Measurements from ENCODE around the gene BBS9. TPM values are rescaled to one million over a fixed set of nuclear protein-coding genes. Genes with fewer than 3 reads are reported as not detected.
"Not testable (repeated sequence)": the region's sequence is repeated elsewhere in the genome, so short reads cannot be mapped to it uniquely, and the experiment has no call there.

BBS9 gene
- total and polyA plus RNA-seq, 4 experiments from 2014 or later, result 13.9 to 27.3 (median 24.8) TPM

- Histone ChIP-seq H3K27ac (ENCODE audit: low read depth, low read length) (no peak overlapping the region), H3K4me1 (ENCODE audit: insufficient read depth, low read length) (no peaks in the 10 kb centered on the region), H3K4me3 (ENCODE audit: low read length in 2 of 2) (no peak overlapping the region), H3K9me3 (ENCODE audit: control insufficient read depth in 1 of 2, low read length in 2 of 2) (no peaks in the 10 kb centered on the region), H3K27me3 (ENCODE audit: insufficient read depth, low read length) (no peaks in the 10 kb centered on the region), H3K36me3 (ENCODE audit: insufficient read depth, low read length) (no peaks in the 10 kb centered on the region)
- POLR2A ChIA-PET (ENCODE audit: partially characterized antibody), result no interaction called here
- intact Hi-C loops (cut with micrococcal nuclease), result no loop called here
- H3K36me3 Mint-ChIP-seq, result peaks cover 20 to 41% of the 10 kb centered on the region in 2 donors
- no peak overlapping the region for H3K4me3 Mint-ChIP-seq
- no peaks in the 10 kb centered on the region for H3K27me3 Mint-ChIP-seq
- CTCF ChIA-PET (ENCODE audit: partially characterized antibody), result no interaction called here
- no peak for DNase-seq
- H3K4me1 Mint-ChIP-seq, result peaks cover 0 to 2% (median 0%) of the 10 kb centered on the region in 4 donors
- H3K9me3 Mint-ChIP-seq, result peaks cover 0 to 4% (median 0%) of the 10 kb centered on the region in 8 donors
- H3K27ac Mint-ChIP-seq, result no peak overlapping the region
These were observed 382.4 kb downstream of the BBS9 start for GRCh38 chr7:33511778-33512177.

GRCh38 chr7:33516568-33516967 is 387.2 kb downstream of the BBS9 start:
- no peak overlapping the region for H3K27ac Mint-ChIP-seq
- no peak overlapping the region for H3K4me3 Mint-ChIP-seq
- H3K36me3 Mint-ChIP-seq, result peaks cover 6 to 17% of the 10 kb centered on the region in 2 donors
- peaks cover 0 to 2% (median 0%) of the 10 kb centered on the region in 4 donors for H3K4me1 Mint-ChIP-seq
- Histone ChIP-seq H3K4me1 (ENCODE audit: insufficient read depth, low read length) (no peaks in the 10 kb centered on the region), H3K36me3 (ENCODE audit: insufficient read depth, low read length) (no peaks in the 10 kb centered on the region), H3K4me3 (ENCODE audit: low read length in 2 of 2) (no peak overlapping the region), H3K27ac (ENCODE audit: low read depth, low read length) (no peak overlapping the region), H3K27me3 (ENCODE audit: insufficient read depth, low read length) (no peaks in the 10 kb centered on the region), H3K9me3 (ENCODE audit: control insufficient read depth in 1 of 2, low read length in 2 of 2) (no peaks in the 10 kb centered on the region)
- no peak for DNase-seq
- no peaks in the 10 kb centered on the region for H3K27me3 Mint-ChIP-seq
- ChIA-PET POLR2A (ENCODE audit: partially characterized antibody) (no interaction called here), CTCF (ENCODE audit: partially characterized antibody) (no interaction called here)
- intact Hi-C loops (cut with micrococcal nuclease), result no loop called here
- H3K9me3 Mint-ChIP-seq, result peaks cover 0 to 6% (median 2%) of the 10 kb centered on the region in 8 donors

GRCh38 chr7:33517191-33517590 is 387.8 kb downstream of the BBS9 start:
- Histone ChIP-seq H3K4me1 (ENCODE audit: insufficient read depth, low read length) (no peaks in the 10 kb centered on the region), H3K9me3 (ENCODE audit: control insufficient read depth in 1 of 2, low read length in 2 of 2) (no peaks in the 10 kb centered on the region), H3K36me3 (ENCODE audit: insufficient read depth, low read length) (no peaks in the 10 kb centered on the region), H3K4me3 (ENCODE audit: low read length in 2 of 2) (no peak overlapping the region), H3K27ac (ENCODE audit: low read depth, low read length) (no peak overlapping the region), H3K27me3 (ENCODE audit: insufficient read depth, low read length) (no peaks in the 10 kb centered on the region)
- Mint-ChIP-seq H3K27me3 (no peaks in the 10 kb centered on the region), H3K9me3 (peaks cover 0 to 8% (median 2%) of the 10 kb centered on the region in 8 donors), H3K27ac (no peak overlapping the region), H3K4me3 (no peak overlapping the region), H3K4me1 (peaks cover 0 to 2% (median 0%) of the 10 kb centered on the region in 4 donors), H3K36me3 (peaks cover 4 to 17% of the 10 kb centered on the region in 2 donors)
- DNase-seq, result no peak
- POLR2A ChIA-PET (ENCODE audit: partially characterized antibody), result no interaction called here
- intact Hi-C loops (cut with micrococcal nuclease), result no loop called here
- CTCF ChIA-PET (ENCODE audit: partially characterized antibody), result no interaction called here

GRCh38 chr7:33527008-33527407 is 397.6 kb downstream of the BBS9 start:
- DNase-seq; H3K27ac Mint-ChIP-seq; H3K27ac ChIP-seq (ENCODE audit: low read depth, low read length): not testable (repeated sequence)

GRCh38 chr7:33527613-33528012 is 398.2 kb downstream of the BBS9 start:
- H3K4me3 Mint-ChIP-seq; H3K9me3 ChIP-seq (ENCODE audit: control insufficient read depth in 1 of 2, low read length in 2 of 2); CTCF ChIA-PET (ENCODE audit: partially characterized antibody); H3K27ac ChIP-seq (ENCODE audit: low read depth, low read length); POLR2A ChIA-PET (ENCODE audit: partially characterized antibody); H3K4me1 Mint-ChIP-seq; H3K4me1 ChIP-seq (ENCODE audit: insufficient read depth, low read length); H3K27me3 ChIP-seq (ENCODE audit: insufficient read depth, low read length); H3K4me3 ChIP-seq (ENCODE audit: low read length in 2 of 2); intact Hi-C loops (cut with micrococcal nuclease); H3K27ac Mint-ChIP-seq; H3K27me3 Mint-ChIP-seq; H3K9me3 Mint-ChIP-seq; H3K36me3 ChIP-seq (ENCODE audit: insufficient read depth, low read length); DNase-seq: not testable (repeated sequence)
- peaks cover 14 to 34% of the 10 kb centered on the region in 2 donors for H3K36me3 Mint-ChIP-seq

More at GRCh38 chr7:33527008-33527407, 397.6 kb downstream of the BBS9 start:
- intact Hi-C loops (cut with micrococcal nuclease); H3K4me1 Mint-ChIP-seq; H3K9me3 ChIP-seq (ENCODE audit: control insufficient read depth in 1 of 2, low read length in 2 of 2); H3K4me3 Mint-ChIP-seq; H3K9me3 Mint-ChIP-seq; H3K27me3 Mint-ChIP-seq; H3K4me1 ChIP-seq (ENCODE audit: insufficient read depth, low read length); H3K27me3 ChIP-seq (ENCODE audit: insufficient read depth, low read length); H3K36me3 ChIP-seq (ENCODE audit: insufficient read depth, low read length); POLR2A ChIA-PET (ENCODE audit: partially characterized antibody); H3K4me3 ChIP-seq (ENCODE audit: low read length in 2 of 2); CTCF ChIA-PET (ENCODE audit: partially characterized antibody): not testable (repeated sequence)
- H3K36me3 Mint-ChIP-seq, result peaks cover 10 to 28% of the 10 kb centered on the region in 2 donors

GRCh38 chr7:33529070-33529469 is 399.7 kb downstream of the BBS9 start:
- H3K4me3 Mint-ChIP-seq, result no peak overlapping the region
- intact Hi-C loops (cut with micrococcal nuclease), result no loop called here
- CTCF ChIA-PET (ENCODE audit: partially characterized antibody), result no interaction called here

GRCh38 chr7:33530664-33531063 is 401.3 kb downstream of the BBS9 start:
- H3K36me3 Mint-ChIP-seq, result peaks cover 40 to 64% of the 10 kb centered on the region in 2 donors
- no peaks in the 10 kb centered on the region for H3K4me1 ChIP-seq (ENCODE audit: insufficient read depth, low read length)
- H3K4me3 Mint-ChIP-seq, result no peak overlapping the region
- CTCF ChIA-PET (ENCODE audit: partially characterized antibody), result no interaction called here
- H3K9me3 ChIP-seq (ENCODE audit: control insufficient read depth in 1 of 2, low read length in 2 of 2), result no peaks in the 10 kb centered on the region
- POLR2A ChIA-PET (ENCODE audit: partially characterized antibody), result no interaction called here
- intact Hi-C loops (cut with micrococcal nuclease), result loop anchor here (10.0 kb wide), 1 partner anchor 64 kb away; no protein-coding TSS in a partner anchor
- H3K27me3 ChIP-seq (ENCODE audit: insufficient read depth, low read length), result no peaks in the 10 kb centered on the region
- H3K4me3 ChIP-seq (ENCODE audit: low read length in 2 of 2), result no peak overlapping the region
- no peaks in the 10 kb centered on the region for H3K27me3 Mint-ChIP-seq
- no peak overlapping the region for H3K27ac Mint-ChIP-seq
- H3K4me1 Mint-ChIP-seq, result no peaks in the 10 kb centered on the region
- DNase-seq, result no peak
- H3K27ac ChIP-seq (ENCODE audit: low read depth, low read length), result no peak overlapping the region
- no peaks in the 10 kb centered on the region for H3K36me3 ChIP-seq (ENCODE audit: insufficient read depth, low read length)
- peaks cover 0 to 8% (median 1%) of the 10 kb centered on the region in 8 donors for H3K9me3 Mint-ChIP-seq

More at GRCh38 chr7:33529070-33529469, 399.7 kb downstream of the BBS9 start:
- POLR2A ChIA-PET (ENCODE audit: partially characterized antibody), result no interaction called here
- no peak overlapping the region for H3K4me3 ChIP-seq (ENCODE audit: low read length in 2 of 2)
- H3K27me3 Mint-ChIP-seq, result no peaks in the 10 kb centered on the region
- H3K4me1 Mint-ChIP-seq, result no peaks in the 10 kb centered on the region
- no peaks in the 10 kb centered on the region for H3K36me3 ChIP-seq (ENCODE audit: insufficient read depth, low read length)
- no peaks in the 10 kb centered on the region for H3K9me3 ChIP-seq (ENCODE audit: control insufficient read depth in 1 of 2, low read length in 2 of 2)
- H3K4me1 ChIP-seq (ENCODE audit: insufficient read depth, low read length), result no peaks in the 10 kb centered on the region
- no peaks in the 10 kb centered on the region for H3K27me3 ChIP-seq (ENCODE audit: insufficient read depth, low read length)
- peaks cover 0 to 4% (median 0%) of the 10 kb centered on the region in 8 donors for H3K9me3 Mint-ChIP-seq
- H3K27ac ChIP-seq (ENCODE audit: low read depth, low read length), result no peak overlapping the region
- H3K36me3 Mint-ChIP-seq, result peaks cover 26 to 48% of the 10 kb centered on the region in 2 donors
- H3K27ac Mint-ChIP-seq, result no peak overlapping the region
- DNase-seq, result no peak

GRCh38 chr7:33531888-33532287 is 402.5 kb downstream of the BBS9 start:
- no peaks in the 10 kb centered on the region for H3K27me3 ChIP-seq (ENCODE audit: insufficient read depth, low read length)
- no peaks in the 10 kb centered on the region for H3K9me3 ChIP-seq (ENCODE audit: control insufficient read depth in 1 of 2, low read length in 2 of 2)
- H3K36me3 ChIP-seq (ENCODE audit: insufficient read depth, low read length), result no peaks in the 10 kb centered on the region
- H3K4me1 ChIP-seq (ENCODE audit: insufficient read depth, low read length), result no peaks in the 10 kb centered on the region
- ChIA-PET POLR2A (ENCODE audit: partially characterized antibody) (no interaction called here), CTCF (ENCODE audit: partially characterized antibody) (no interaction called here)
- H3K4me3 Mint-ChIP-seq, result no peak overlapping the region
- H3K27ac Mint-ChIP-seq, result no peak overlapping the region
- H3K27me3 Mint-ChIP-seq, result no peaks in the 10 kb centered on the region
- no peak for DNase-seq
- peaks cover 49 to 73% of the 10 kb centered on the region in 2 donors for H3K36me3 Mint-ChIP-seq
- no peak overlapping the region for H3K27ac ChIP-seq (ENCODE audit: low read depth, low read length)
- peaks cover 0 to 11% (median 2%) of the 10 kb centered on the region in 8 donors for H3K9me3 Mint-ChIP-seq
- no peaks in the 10 kb centered on the region for H3K4me1 Mint-ChIP-seq
- intact Hi-C loops (cut with micrococcal nuclease), result loop anchor here (10.0 kb wide), 1 partner anchor 63 kb away; no protein-coding TSS in a partner anchor
- H3K4me3 ChIP-seq (ENCODE audit: low read length in 2 of 2), result no peak overlapping the region
